Measurements from ENCODE around the gene EFNA3. TPM values are rescaled to one million over a fixed set of nuclear protein-coding genes. Genes with fewer than 3 reads are reported as not detected.

The EFNA3 gene
- total and polyA plus RNA-seq, 9 of the 15 experiments (the other 6 are each of a cell fraction or from before 2014, with no cell fraction given) = 0.59 to 7.9 (median 4.7) TPM

- 26% methylated on average over 8 of the region's 8 CpGs for whole genome bisulfite sequencing (ENCODE audit: insufficient coverage, low coverage, missing lambda C conversion rate)
- no peak for ATAC-seq
- H3K4me2 ChIP-seq (ENCODE audit: insufficient read depth, low read length) = no peak overlapping the region
- peak overlapping the region in 1 of 2 experiments; percentile 27; a peak in 1 of 4 replicates for H3K9ac ChIP-seq (ENCODE audit: insufficient read depth in 1 of 2, low read depth in 2 of 2, low read length in 2 of 2)
- H3K27ac ChIP-seq (ENCODE audit: extremely low read depth, low read depth, low read length) = no peak overlapping the region
- no peak overlapping the region for H2AFZ ChIP-seq (ENCODE audit: low read depth, low read length)
- no peak overlapping the region for H3K4me3 ChIP-seq
- CTCF ChIA-PET (ENCODE audit: low intra/inter-chr PET ratio) = interaction anchor here (0.7 to 1.7 kb wide), 3 partner anchors 25 to 81 kb away, joined by 3 to 9 read pairs (median 5); no protein-coding TSS in a partner anchor
- H3K36me3 ChIP-seq (ENCODE audit: control insufficient read depth, insufficient read depth, low read length) = peaks cover 7% of the 10 kb centered on the region; the same call in 1 of the 3 replicates
- no peaks in the 10 kb centered on the region for H3K9me3 ChIP-seq (replicated peaks; ENCODE audit: control insufficient read depth, insufficient read depth, low read depth, low read length)
- peak in 1 of 4 experiments; percentile 46 for DNase-seq (ENCODE audit: extremely low read depth in 1 of 4, low spot score in 3 of 4)
- intact Hi-C loops (cut with micrococcal nuclease) (loop anchor here (5.0 kb wide), 1 partner anchor 530 kb away; the partner anchor contains the start of gene UBE2Q1), in situ Hi-C loops (cut with MboI) (no loop called here)
- peaks cover 19 to 49% of the 10 kb centered on the region in 2 experiments; a peak in 4 of 5 replicates for H3K4me1 ChIP-seq (replicated peaks in 1 of 2; ENCODE audit: control insufficient read depth in 2 of 2, insufficient read depth in 2 of 2, low read length in 2 of 2)
- FAIRE-seq = peak; percentile 55
- peaks cover 5% of the 10 kb centered on the region for H3K9me1 ChIP-seq (ENCODE audit: control insufficient read depth, insufficient read depth, low read length)
- peaks cover 18% of the 10 kb centered on the region for H4K20me1 ChIP-seq (replicated peaks; ENCODE audit: control insufficient read depth, insufficient read depth, low read length)
- H3K27me3 ChIP-seq (ENCODE audit: control insufficient read depth in 2 of 2, insufficient read depth in 2 of 2, low read length in 2 of 2) = no peaks in the 10 kb centered on the region
- peaks cover 5% of the 10 kb centered on the region; the same call in 2 of the 3 replicates for H3K79me2 ChIP-seq (ENCODE audit: control insufficient read depth, insufficient read depth, low read length)
- TF ChIP-seq LEF1 (IDR thresholded peaks at IDR 0.05) (no peak), ZBTB7A (IDR thresholded peaks at IDR 0.05; ENCODE audit: borderline replicate concordance, control insufficient read depth, low read depth, low read length) (peak; percentile 60; the same call in 1 of the 2 replicates), AFF4 (CRISPR knock-in tag; IDR thresholded peaks at IDR 0.05) (no peak), GATAD2A (IDR thresholded peaks at IDR 0.05) (no peak), RAD21 (CRISPR knock-in tag; conservative IDR thresholded peaks at IDR 0.05 in 1 of 2, IDR thresholded peaks at IDR 0.05 in 1 of 2) (peak in 1 of 2 experiments; percentile 18; a peak in 1 of 4 replicates), CTCF (IDR thresholded peaks at IDR 0.05 in 2 of 3, conservative IDR thresholded peaks at IDR 0.05 in 1 of 3; ENCODE audit: insufficient read depth in 2 of 3, low read depth in 1 of 3, low read length in 3 of 3) (peak; percentile 42 to 50 (median 47); a peak in 5 of 6 replicates), ZFX (CRISPR knock-in tag; IDR thresholded peaks at IDR 0.05) (no peak)
- BruUV-seq (replicated peaks) = TSS peak; percentile 19
- POLR2A ChIA-PET = no interaction called here
Observed at GRCh38 chr1:155086856-155087535, 8.4 kb downstream of the EFNA3 start.
